Thoracic aorta (tissue), 2 donors: ENCODE data around the gene ZNF799. TPM values are rescaled to one million over a fixed set of nuclear protein-coding genes. Genes with fewer than 3 reads are reported as not detected.
"Not testable (repeated sequence)": the region's sequence is repeated elsewhere in the genome, so short reads cannot be mapped to it uniquely, and the experiment has no call there.

Source experiments
- ATAC-seq: fragments of 150-250 bp; one replicate; pipeline ENCODE4 v1.8.0; 2017; ENCODE audit warnings: low read depth; ENCODE audit not compliant: insufficient number of reproducible peaks, low FRiP score
- DNase-seq: peaks from one replicate; pipeline ENCODE4 v3.0.0-alpha.2; 2020; ENCODE audit warnings: low spot score
- H3K27ac ChIP-seq, 2 donors: fragments of 200-600 bp; sonication (generic); 1 replicate in 1 of 2; 2 replicates in 1 of 2; pipeline ENCODE4 v1.5.1; 2016; ENCODE audit warnings: mild to moderate bottlenecking in 2 of 2, moderate library complexity in 2 of 2
- H3K27me3 ChIP-seq: fragments of 200-600 bp; sonication (generic); replicated peaks from 2 replicates; pipeline ENCODE4 v1.6.0; 2016; ENCODE audit warnings: mild to moderate bottlenecking; ENCODE audit not compliant: insufficient read depth
- H3K36me3 ChIP-seq: fragments of 200-600 bp; sonication (generic); one replicate; pipeline ENCODE4 v1.5.1; 2016
- H3K4me1 ChIP-seq, 2 donors: fragments of 200-600 bp; sonication (generic); 1 replicate in 1 of 2; 2 replicates in 1 of 2; pipeline versions ENCODE4 v1.5.1 to v1.6.0; 2016; ENCODE audit warnings: low read depth in 2 of 2, mild to moderate bottlenecking in 1 of 2; ENCODE audit not compliant: control insufficient read depth in 1 of 2
- H3K4me3 ChIP-seq: fragments of 200-600 bp; sonication (generic); 2 replicates; pipeline ENCODE4 v1.5.1; 2016; ENCODE audit warnings: mild to moderate bottlenecking
- H3K9me3 ChIP-seq: fragments of 200-600 bp; sonication (generic); 2 replicates; pipeline ENCODE4 v1.5.1; 2016
- CTCF ChIP-seq: fragments of 200-600 bp; sonication (generic); IDR thresholded peaks from one replicate; pipeline ENCODE4 v1.5.1; 2019; ENCODE audit warnings: antibody characterized with exemption
- total RNA-seq, 2 donors: library from RNA; depleted of rRNA; stranded (reverse); fragments of >200 nt; gene quantifications; one replicate each; pipeline versions ENCODE4 v1.1.0 to v1.2.3, GENCODE V29; 2016

The ZNF799 gene
- total RNA-seq, 2 donors from 2014 or later = 6.8 to 7.6 TPM

DNA sequence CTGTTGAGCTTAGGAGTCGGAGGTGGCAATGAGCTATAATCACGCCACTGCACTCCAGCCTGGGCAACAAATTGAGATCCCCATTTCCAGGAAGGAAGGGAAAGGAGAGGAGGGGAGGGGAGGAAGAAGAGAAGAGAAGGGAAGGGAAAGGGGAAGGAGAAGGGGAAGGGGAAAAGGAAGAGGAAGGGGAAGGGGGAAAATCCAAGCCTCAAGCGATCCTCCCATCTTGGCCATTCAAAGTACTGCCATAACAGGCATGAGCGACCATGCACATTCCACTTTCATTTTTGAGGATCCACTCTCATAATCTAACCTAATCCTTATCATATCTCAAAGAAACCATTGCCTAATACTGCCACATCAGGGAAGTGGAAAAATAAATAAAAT is 24.8 kb upstream of the ZNF799 start:
- no peak for TF ChIP-seq CTCF
- Histone ChIP-seq H3K36me3 (peaks cover 7% of the 10 kb centered on the region), H3K4me3 (no peak overlapping the region), H3K4me1 (no peaks in the 10 kb centered on the region), H3K9me3 (peaks cover 4% of the 10 kb centered on the region), H3K27ac (no peak overlapping the region), H3K27me3 (no peaks in the 10 kb centered on the region)
- DNase-seq (no peak), ATAC-seq (no peak)

DNA sequence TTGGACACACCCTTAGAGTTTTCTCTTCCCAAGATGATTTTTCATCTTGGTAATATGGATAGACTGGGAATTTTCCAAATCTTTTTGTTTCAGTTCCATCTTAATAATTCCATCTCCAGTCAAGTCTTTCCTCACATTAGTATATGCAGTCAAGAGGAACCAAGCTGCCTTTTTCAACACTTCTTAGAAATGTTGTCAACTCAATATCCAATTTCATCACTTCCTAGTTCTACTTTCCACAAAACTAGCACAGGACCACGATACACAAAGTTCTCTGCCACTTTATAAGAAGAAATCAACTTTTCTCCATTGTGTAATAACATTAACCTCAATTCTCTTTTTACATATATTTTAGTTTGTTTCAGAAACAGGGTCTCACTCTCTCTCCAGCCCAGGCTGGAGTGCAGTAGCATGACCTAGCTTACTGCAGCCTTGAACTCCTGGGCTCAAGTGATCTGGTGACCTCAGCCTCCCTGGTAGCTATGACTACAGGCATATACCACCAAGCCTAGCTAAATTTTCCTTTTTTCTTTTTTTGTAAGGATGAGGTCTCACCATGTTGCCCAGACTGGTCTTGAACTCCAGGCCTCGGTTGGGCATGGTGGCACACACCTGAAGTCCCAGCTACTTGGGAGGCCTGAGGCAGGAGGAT is 24.3 kb upstream of the ZNF799 start:
- Histone ChIP-seq H3K4me3 (no peak overlapping the region), H3K9me3 (no peaks in the 10 kb centered on the region), H3K27ac (no peak overlapping the region), H3K4me1 (no peaks in the 10 kb centered on the region), H3K36me3 (peaks cover 2% of the 10 kb centered on the region), H3K27me3 (no peaks in the 10 kb centered on the region)
- TF ChIP-seq CTCF = no peak
- DNase-seq = no peak
- ATAC-seq = no peak

GRCh38 chr19:12417273-12417672 is 16.2 kb upstream of the ZNF799 start:
- H3K4me1 ChIP-seq, H3K9me3 ChIP-seq, DNase-seq, H3K4me3 ChIP-seq, H3K36me3 ChIP-seq, H3K27me3 ChIP-seq, H3K27ac ChIP-seq, ATAC-seq: not testable (repeated sequence)

DNA sequence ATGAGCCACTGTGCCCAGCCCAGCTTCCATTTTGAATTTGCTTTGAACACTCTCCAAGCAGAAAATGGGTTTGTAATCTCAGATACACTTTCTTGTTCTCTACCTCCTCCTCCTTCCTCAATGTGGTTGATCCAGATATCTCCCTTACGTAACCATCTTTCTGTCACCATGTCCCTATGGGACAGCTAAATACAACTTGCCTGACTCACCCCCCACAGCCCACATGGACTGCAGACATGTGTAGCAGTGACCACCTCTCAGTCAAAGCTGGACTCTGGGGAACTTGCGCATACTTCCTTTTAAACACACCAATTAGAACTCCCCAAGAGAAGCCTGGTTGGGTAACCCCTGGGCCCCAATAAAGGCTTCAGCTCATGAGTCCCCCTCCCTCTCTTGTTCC is 10.8 kb upstream of the ZNF799 start:
- no peaks in the 10 kb centered on the region for H3K9me3 ChIP-seq
- no peaks in the 10 kb centered on the region for H3K36me3 ChIP-seq
- no peak for TF ChIP-seq CTCF
- no peak overlapping the region for H3K27ac ChIP-seq
- no peaks in the 10 kb centered on the region for H3K4me1 ChIP-seq
- no peak overlapping the region for H3K4me3 ChIP-seq
- H3K27me3 ChIP-seq = no peaks in the 10 kb centered on the region
- DNase-seq = no peak
- no peak for ATAC-seq

GRCh38 chr19:12399901-12400632 is 1.0 kb downstream of the ZNF799 start:
- H3K4me1 ChIP-seq, H3K9me3 ChIP-seq, DNase-seq, H3K36me3 ChIP-seq, H3K27me3 ChIP-seq, ATAC-seq: not testable (repeated sequence)
- Histone ChIP-seq H3K4me3 (peak overlapping the region; percentile 92), H3K27ac (peak overlapping the region; percentile 83 to 84)

GRCh38 chr19:12391148-12391547 is 9.9 kb downstream of the ZNF799 start:
- not testable (repeated sequence) for H3K4me1 ChIP-seq, H3K9me3 ChIP-seq, ATAC-seq, H3K27ac ChIP-seq, DNase-seq, H3K27me3 ChIP-seq, H3K4me3 ChIP-seq
- peaks cover 15% of the 10 kb centered on the region for H3K36me3 ChIP-seq

GRCh38 chr19:12386365-12386764 is 14.7 kb downstream of the ZNF799 start:
- H3K27ac ChIP-seq, H3K9me3 ChIP-seq, DNase-seq, H3K4me3 ChIP-seq, H3K4me1 ChIP-seq, ATAC-seq, H3K27me3 ChIP-seq: not testable (repeated sequence)
- H3K36me3 ChIP-seq = peaks cover 17% of the 10 kb centered on the region
